GM12864 (cell line): ENCODE data around the gene CD99L2.

ENCODE experiments used
- DNase-seq: peaks from one replicate; pipeline ENCODE4 v3.0.0-alpha.2; 2011; ENCODE audit warnings: low read depth
- H3K4me3 ChIP-seq: 2 replicates; pipeline ENCODE4 v1.5.1; 2011; ENCODE audit warnings: mild to moderate bottlenecking, low read depth, low read length, control low read depth
- TF ChIP-seq, protein P1 (sequence below): IDR thresholded peaks from 2 replicates; pipeline ENCODE4 v1.5.1; 2011; ENCODE audit warnings: low read depth, mild to moderate bottlenecking, moderate library complexity, low read length, control low read depth, inconsistent platforms; ENCODE audit errors: missing control alignments

CD99L2 gene

DNA sequence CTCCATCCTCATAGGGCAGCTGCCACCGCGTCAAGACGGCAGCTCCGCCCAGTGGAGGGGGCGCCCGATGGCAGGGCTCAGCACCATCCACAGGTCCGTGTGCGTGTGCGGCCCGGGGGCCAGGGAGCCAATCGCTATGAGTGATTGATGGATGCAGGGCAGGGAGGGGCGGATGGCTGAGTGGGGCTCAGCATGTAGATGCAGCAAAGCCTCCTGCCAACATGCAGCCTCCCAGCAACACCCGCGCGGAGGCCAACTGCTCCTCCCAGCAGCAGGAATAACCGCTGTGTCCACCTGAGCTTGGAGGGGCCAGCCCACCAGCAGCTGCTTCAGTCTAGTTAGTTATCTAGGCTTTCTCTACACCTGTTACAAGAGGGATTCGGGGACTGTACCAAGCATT, 127.8 kb downstream of the CD99L2 start:
- TF ChIP-seq, protein P1, sequence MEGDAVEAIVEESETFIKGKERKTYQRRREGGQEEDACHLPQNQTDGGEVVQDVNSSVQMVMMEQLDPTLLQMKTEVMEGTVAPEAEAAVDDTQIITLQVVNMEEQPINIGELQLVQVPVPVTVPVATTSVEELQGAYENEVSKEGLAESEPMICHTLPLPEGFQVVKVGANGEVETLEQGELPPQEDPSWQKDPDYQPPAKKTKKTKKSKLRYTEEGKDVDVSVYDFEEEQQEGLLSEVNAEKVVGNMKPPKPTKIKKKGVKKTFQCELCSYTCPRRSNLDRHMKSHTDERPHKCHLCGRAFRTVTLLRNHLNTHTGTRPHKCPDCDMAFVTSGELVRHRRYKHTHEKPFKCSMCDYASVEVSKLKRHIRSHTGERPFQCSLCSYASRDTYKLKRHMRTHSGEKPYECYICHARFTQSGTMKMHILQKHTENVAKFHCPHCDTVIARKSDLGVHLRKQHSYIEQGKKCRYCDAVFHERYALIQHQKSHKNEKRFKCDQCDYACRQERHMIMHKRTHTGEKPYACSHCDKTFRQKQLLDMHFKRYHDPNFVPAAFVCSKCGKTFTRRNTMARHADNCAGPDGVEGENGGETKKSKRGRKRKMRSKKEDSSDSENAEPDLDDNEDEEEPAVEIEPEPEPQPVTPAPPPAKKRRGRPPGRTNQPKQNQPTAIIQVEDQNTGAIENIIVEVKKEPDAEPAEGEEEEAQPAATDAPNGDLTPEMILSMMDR = no peak
- no peak overlapping the region for H3K4me3 ChIP-seq
- DNase-seq = no peak

DNA sequence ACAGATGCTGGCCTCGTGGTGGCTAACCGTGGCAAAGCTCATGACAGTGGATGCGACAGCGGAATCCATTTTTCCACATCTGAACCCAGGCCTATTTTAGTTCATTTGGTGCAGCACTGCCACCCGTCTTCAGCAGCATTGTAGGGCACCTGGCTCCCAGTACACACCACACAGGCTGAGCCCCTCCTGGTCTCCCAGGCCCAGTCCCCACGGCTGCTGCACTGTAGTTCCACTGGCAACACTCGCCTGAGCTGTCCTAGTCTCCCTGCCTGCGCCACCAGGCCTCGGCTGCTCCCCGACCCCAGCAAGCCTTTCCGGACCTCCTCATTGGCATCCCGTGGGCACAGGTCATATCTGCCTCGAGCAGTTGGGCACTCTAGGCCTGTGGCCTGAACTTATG, 129.1 kb downstream of the CD99L2 start:
- TF ChIP-seq, protein P1 = no peak
- H3K4me3 ChIP-seq = no peak overlapping the region
- no peak for DNase-seq

DNA sequence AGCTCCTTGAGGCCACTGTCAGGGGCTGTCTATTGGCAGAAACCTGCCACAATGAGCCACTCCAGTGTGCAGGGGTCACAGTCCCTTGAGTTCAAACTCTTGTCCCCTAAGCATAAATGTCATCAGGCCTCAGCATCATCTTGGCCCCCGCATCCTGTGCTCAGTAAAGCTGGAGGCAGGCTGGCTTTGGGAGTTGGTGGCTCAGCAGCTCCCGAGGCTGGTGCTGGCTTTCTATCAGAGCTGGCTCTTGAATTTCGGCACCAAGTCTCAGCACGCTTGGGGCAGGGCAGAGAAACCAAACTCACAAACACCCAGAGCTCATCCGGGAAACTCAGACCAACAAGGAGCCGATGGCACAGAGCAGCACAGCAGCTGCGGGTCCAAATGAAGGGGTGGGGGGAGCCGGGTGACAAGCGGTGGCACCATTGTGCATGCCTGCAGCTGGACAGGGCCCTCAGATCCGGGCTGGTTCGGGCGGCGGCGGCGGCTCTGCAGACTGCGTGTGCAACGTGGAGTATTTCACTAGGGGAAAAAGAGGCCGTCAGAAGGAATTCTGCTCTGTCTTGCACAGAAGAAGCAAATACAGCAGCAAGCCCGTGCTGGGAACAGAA, 129.8 kb downstream of the CD99L2 start:
- TF ChIP-seq, protein P1 = no peak
- DNase-seq = no peak
- H3K4me3 ChIP-seq = no peak overlapping the region

DNA sequence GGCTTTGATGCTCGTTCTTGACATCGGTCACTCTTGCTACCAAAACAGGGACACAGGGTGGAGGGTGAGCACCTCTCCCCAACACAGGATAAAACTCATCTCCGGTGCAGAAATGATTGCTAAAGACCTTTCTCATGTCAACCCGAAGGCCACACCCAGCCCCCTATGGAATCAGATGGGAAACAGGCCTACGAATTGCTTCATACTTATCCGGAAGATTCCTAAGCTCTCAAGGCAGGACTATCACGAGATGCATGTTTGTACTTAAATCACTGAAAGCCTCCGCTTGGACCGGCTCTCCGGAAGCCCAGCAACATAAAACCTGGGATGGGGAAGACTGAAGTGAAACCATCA, 130.4 kb downstream of the CD99L2 start:
- H3K4me3 ChIP-seq = no peak overlapping the region
- TF ChIP-seq, protein P1 = no peak
- no peak for DNase-seq

DNA sequence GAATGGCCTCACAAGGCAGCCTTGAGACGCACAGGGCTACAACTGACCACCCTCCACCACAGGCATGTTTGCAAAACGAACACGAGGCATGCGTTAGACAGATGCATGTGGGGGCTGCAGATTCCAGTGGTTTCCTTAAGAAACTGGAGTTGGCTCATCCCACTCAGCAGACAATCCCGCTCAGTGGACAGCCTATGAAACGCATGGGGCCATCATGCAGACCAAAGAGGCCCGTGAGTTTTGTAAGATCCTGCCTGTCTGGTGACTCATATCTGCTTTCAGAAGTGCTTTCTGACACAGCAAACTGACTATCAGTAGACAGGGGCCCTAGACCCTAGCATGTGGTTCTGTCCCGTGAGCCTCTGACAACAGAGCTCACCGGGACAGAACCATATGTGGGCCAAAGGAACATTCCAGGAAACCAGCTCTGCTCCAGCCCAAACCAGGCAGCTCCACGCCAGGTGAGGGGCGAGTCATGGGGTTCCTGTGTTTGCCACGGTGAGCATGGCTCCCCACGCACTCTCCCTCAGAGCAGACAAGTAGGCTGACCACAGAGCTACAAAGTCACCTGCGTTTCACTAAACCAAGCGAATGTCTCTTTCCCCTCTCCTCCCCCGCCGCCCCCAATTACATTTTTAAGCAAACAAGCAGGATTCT, 130.9 kb downstream of the CD99L2 start:
- TF ChIP-seq, protein P1 = no peak
- H3K4me3 ChIP-seq = no peak overlapping the region
- DNase-seq = no peak

DNA sequence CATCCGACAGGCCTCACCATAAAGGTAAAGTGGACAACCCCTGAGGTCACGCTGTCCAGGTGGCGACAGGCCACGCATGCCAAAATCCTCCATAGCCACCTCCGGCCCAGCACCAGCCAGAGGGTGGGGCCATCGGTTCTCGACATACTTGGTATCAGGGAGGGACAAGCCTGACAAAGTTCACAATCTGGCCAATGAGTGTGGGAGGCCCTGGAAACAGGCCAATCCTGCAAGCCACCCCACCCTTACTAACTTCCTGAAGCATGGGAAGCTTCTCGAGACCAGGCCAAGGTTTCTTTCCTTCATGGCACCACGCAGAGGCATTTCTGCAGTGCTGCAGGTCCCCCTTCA, 131.4 kb downstream of the CD99L2 start:
- TF ChIP-seq, protein P1 = no peak
- no peak for DNase-seq
- no peak overlapping the region for H3K4me3 ChIP-seq
